Activated CD8-positive, alpha-beta memory T cell treated with anti-CD3 and anti-CD28 coated beads for 36 hours (primary cell): ENCODE data around the gene EIF4G2. TPM values are rescaled to one million over a fixed set of nuclear protein-coding genes. Genes with fewer than 3 reads are reported as not detected.
"Not testable (repeated sequence)": the region's sequence is repeated elsewhere in the genome, so short reads cannot be mapped to it uniquely, and the experiment has no call there.

Experiments used
- CTCF ChIA-PET: fragments of 350-600 bp; sonication (Branson Sonifier 250); formaldehyde crosslinking; loops from one replicate; lab custom pipeline; 2021; ENCODE audit warnings: antibody characterized with exemption; lab: Charles Lee
- POLR2A ChIA-PET: fragments of 350-600 bp; sonication (Branson Sonifier 250); formaldehyde crosslinking; loops from one replicate; lab custom pipeline; 2021; ENCODE audit warnings: antibody characterized with exemption; lab: Charles Lee
- total RNA-seq, 2 experiments: library from RNA; stranded (reverse); gene quantifications; one replicate each; pipeline ENCODE4 v1.2.3, GENCODE V29; 2021

The EIF4G2 gene
- total RNA-seq, 2 experiments from 2014 or later: 1,451 to 1,459 TPM

DNA sequence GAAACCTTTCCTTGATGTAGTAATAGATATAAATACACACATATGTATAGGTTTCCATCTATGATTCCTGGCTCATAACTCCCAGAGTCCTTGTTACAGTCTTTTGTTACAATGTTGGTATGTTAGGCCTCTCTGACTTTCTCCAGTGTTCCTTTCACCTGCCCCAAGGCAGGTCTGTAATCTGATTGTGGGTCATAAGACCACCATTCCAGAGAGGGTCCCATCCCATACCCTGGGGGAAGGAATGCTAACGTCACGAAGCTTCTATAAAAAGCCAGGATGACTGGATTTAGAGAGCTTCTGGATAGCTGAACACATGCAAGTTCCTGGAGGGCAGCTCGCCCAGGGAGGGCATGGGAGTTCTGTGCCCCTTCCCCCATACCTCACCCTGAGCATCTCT, 13.8 kb upstream of the EIF4G2 start:
- CTCF ChIA-PET, POLR2A ChIA-PET: not testable (repeated sequence)

DNA sequence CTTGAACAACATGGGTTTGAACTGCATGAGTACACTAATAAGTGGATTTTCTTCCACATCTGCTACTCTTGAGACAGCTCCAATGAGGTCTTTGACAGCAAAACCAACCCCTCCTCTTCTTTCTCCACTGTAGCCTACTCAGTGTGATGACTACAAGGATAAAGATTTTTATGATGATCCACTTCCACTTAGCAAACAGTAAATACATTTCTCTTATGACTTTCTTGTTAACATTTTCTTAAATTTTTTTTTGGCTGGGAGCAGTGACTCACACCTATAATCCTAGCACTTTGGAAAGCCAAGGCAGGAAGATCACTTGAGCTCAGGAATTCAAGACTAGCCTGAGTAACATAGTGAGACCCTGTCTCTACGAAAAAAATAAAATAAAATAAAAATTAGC, 9.9 kb upstream of the EIF4G2 start:
- CTCF ChIA-PET: interaction anchor here (0.7 to 2.5 kb wide), 2 partner anchors 26 to 224 kb away, joined by 3 to 6 read pairs; no protein-coding TSS in a partner anchor
- POLR2A ChIA-PET: no interaction called here

DNA sequence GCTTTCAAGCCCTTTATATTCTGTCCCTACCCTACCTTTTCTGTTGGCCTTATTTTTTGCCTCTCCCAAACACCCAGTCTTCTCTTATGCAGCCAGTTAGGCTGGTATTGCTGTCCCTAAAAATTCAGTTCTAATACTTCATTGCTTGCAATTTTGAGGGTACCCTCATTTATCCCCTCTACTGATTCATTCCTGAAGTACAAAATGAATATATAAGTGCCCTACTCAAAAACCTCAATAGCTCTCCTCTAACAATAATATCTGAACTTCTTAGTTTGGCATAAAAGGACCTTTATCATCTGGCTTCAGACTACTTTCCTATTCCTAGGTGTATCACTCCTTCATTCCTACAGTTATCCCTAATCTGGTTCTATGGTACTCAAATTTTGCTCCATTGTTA, 5.2 kb upstream of the EIF4G2 start:
- ChIA-PET POLR2A (no interaction called here), CTCF (no interaction called here)

DNA sequence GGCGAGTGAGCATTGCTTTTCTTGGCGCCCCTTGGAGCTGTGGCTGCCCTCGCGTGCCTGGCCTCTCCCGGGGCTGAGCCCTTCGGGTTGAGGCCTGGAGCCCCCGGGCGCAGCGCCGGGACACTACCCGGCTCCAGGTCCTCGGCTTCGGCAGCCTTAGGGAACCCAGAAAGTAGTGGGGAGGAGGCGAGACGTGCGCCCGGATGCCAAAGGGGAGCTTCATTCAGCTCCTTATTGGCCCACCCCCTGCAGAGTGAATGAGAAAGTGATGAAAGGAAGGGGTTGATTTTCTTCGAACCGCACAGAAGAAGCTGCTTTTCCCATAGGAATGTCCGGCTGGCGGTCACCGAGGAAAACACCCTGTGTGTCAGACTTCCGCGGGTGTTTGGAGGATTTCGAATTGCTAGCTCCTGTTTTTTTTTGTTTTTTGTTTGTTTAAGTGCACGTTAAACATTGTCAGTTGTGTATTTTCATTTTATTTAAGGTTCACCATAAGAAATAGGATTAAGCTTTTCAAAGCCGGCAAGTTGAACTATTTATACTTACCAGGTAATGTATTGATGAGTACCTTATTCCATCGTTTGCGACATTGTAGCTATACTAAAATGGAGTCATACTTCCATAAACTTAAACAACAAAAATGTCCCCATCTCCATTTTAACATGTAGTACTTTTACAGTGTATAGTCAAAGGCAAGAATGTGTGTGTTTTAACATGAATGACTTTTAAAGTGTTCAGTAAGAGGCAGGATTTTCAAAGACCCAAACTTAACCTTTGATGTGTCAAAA, 841 bp upstream of the EIF4G2 start:
- POLR2A ChIA-PET: interaction anchor here (0.8 to 3.7 kb wide), 15 partner anchors 9 to 1349 kb away, joined by 3 to 93 read pairs (median 7); partner anchors contain the start of genes AMPD3, CTR9, RNF141 and USP47
- CTCF ChIA-PET: interaction anchor here (0.7 to 3.2 kb wide), 4 partner anchors 14 to 49 kb away, joined by 3 to 17 read pairs (median 4); partner anchors contain the start of gene ZBED5

DNA sequence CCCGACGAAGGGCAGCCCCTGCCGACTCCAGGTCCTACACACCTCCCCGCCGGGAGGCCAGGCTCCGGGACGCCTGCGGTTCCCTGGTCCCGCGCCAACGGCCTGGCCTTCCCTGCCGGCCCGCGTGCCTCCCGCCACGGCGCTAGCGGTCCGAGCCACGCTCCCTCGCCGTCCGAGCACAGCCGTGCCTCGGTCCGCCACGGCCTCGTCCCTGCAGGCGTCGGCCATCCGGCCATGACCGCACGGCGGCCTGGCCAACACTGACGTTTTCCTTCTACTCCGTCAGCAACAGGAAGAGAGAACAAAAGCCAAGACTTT, 532 bp downstream of the EIF4G2 start:
- ChIA-PET POLR2A (interaction anchor here (0.5 to 3.7 kb wide), 11 partner anchors 11 to 1034 kb away, joined by 4 to 93 read pairs (median 9); partner anchors contain the start of genes AMPD3, CTR9, USP47 and ZBED5), CTCF (interaction anchor here (1.7 to 3.2 kb wide), 2 partner anchors 10 to 15 kb away, joined by 5 to 17 read pairs; no protein-coding TSS in a partner anchor)

DNA sequence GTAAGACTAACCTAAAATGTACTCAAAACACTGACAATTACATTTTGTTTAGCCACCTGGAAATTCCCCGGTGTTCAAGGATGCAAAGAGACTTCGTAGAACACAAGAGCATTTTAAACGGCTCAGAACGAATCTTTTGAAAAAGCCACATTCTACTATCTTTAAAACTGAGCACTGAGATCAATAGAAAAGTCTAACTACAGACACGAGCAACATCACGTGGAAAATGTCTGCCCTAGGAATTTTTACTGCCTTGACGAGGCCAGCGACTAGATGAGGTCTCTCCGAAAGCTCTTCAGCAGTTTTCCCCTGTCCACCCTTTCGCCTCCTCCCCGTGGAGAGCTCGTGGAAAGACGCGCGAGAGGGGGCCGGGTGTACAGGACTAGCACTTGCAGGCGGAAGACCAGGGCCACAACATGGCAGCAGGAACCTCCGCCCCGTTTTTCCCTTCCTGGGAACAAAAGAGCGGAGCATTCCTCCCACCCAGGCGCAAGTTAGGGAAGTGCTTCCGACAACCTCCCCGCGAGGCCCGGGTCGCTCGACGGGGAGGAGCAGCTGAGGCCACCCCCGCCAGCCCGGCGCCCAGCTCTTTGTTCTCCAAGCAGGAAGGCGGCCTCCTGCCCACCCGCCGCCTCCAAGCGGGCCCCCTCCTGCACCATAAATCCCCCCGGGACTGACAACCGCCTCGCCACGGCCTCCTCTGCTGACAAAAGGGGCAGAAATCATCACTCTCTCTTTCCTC, 1.1 kb downstream of the EIF4G2 start:
- ChIA-PET POLR2A (interaction anchor here (0.6 to 3.7 kb wide), 5 partner anchors 10 to 123 kb away, joined by 4 to 93 read pairs (median 4); partner anchors contain the start of genes CTR9 and ZBED5), CTCF (interaction anchor here (0.8 to 3.2 kb wide), 3 partner anchors 9 to 15 kb away, joined by 3 to 17 read pairs (median 5); no protein-coding TSS in a partner anchor)

DNA sequence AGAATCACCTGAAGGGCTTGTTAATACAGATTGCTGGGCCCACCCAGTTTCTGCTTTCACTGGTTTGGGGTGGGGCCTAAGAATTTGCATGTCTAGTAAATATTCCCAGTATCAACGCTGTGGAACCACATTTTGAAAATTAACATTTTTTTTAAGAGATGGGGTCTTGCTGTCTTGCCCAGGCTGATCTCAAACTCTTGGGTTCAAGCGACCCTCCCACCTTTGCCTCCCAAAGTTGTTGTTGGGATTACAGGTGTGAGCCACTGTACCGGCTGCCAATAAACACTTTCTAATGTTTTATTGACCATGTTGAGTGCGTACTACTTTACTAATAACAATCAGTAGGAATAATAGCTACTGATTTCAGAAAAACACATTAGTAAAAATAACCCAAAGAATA, 2.5 kb downstream of the EIF4G2 start:
- ChIA-PET CTCF (interaction anchor here (0.8 kb wide), 1 partner anchor 13 kb away, joined by 3 read pairs; no protein-coding TSS in a partner anchor), POLR2A (interaction anchor here (1.1 kb wide), 1 partner anchor 10 kb away, joined by 3 read pairs; no protein-coding TSS in a partner anchor)

DNA sequence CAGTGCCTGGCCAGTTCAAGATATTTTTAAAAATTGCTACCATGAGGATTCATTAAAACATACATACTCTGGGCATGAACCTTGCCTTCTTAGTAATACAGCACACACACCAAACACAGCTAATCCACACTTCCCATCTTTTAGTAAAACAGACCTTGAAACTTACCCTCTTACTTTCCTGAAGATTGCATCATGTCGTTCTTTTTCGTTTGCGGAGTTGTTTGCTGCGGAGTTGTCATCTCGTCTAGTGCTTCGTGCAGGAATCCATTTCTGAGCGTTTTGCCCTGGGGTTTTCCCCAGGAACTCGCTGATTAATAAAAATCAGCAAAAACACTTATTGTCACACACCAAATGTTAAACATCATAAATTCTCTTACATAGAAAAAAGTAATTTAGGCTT, 3.0 kb downstream of the EIF4G2 start:
- ChIA-PET CTCF (interaction anchor here (0.8 kb wide), 1 partner anchor 13 kb away, joined by 3 read pairs; no protein-coding TSS in a partner anchor), POLR2A (interaction anchor here (1.1 kb wide), 1 partner anchor 52 kb away, joined by 4 read pairs; the partner anchor contains the start of gene ZBED5)

DNA sequence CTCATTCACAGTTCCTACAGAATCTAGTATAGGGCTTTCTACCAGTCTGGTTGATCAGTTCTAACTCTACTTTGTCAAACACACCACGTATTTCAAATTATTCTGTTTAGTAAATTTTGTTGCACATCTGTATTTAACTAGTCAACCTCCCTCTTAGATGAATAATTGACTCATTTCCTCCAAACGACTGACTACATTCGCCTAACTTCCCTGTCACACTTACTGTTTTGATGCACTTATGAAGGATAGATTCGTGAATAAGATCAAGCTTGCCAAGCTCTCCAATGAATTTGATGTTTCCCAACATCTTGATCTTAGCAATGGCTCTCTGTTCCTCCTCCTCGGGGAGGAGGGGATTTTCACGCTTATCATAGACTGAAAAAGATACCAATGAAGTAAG, 5.0 kb downstream of the EIF4G2 start:
- ChIA-PET POLR2A (interaction anchor here (0.5 to 0.7 kb wide), 4 partner anchors 10 to 127 kb away, joined by 3 to 4 read pairs (median 4); no protein-coding TSS in a partner anchor), CTCF (interaction anchor here (3.1 kb wide), 1 partner anchor 11 kb away, joined by 16 read pairs; no protein-coding TSS in a partner anchor)

DNA sequence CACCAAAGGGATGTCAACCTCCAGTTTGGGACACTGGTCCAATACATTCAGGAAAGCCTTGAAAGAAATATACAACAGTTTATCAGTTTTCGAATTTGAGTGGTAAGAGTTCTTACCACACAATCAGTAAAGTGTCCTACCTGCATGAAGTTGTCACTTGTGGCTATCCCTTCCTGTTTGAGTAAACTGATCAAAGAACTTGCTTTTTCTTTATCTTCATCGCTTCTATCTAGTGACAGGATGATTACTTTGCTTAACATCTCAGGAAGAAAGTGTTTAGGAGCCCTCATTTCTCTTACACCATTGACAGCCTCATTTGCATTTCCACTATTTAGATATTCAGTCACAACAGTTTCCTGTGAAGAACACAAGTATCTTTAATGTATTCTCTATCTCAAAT, 8.4 kb downstream of the EIF4G2 start:
- ChIA-PET POLR2A (no interaction called here), CTCF (no interaction called here)

DNA sequence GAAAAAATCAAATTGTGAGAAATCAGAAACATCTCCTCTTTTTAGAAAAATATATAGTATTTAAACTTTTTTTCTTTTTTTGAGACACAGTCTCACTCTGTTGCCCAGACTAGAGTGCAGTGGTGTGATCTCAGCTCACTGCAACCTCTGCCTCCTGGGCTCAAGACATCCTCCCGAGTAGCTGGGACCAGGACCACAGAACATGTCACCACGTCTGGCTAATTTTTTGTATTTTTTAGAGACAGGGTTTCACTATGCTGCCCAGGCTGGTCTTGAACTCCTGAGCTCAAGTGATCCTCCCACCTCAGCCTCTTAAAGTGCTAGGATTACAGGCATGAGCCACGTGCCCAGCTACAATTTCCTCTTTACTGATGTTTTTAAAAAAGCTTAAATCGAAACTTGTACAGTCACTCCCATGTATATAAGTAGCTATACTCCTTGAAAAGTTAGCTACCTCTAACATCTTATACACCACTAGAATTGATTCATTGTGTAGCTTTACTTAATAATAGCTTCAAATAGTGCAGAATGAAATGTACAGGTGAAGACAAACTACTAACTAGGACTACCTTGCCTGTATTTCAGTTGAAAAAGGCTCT, 10.3 kb downstream of the EIF4G2 start:
- POLR2A ChIA-PET: interaction anchor here (4.4 kb wide), 1 partner anchor 10 kb away, joined by 44 read pairs; the partner anchor contains the start of gene EIF4G2
- CTCF ChIA-PET: interaction anchor here (0.7 to 1.5 kb wide), 2 partner anchors 10 to 138 kb away, joined by 3 to 5 read pairs; partner anchors contain the start of gene EIF4G2

DNA sequence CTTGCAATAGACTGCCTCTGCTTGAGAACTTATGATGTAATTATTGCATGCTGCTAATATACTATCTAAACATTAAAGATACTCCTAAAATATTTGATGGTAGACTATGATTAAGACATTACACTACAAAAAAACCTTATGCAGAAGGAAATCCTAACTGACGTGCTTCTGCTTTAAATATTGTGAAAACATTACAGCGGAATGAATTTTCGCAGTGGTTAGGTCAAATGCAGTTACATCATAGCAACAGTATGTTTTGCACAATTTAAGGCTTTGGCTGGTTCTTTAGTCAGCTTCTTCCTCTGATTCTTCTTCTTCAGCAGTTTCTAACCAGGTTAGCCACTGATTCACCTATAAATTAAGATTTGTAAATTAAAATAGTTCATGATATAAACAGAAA, 11.2 kb downstream of the EIF4G2 start:
- POLR2A ChIA-PET: interaction anchor here (4.4 kb wide), 1 partner anchor 11 kb away, joined by 44 read pairs; the partner anchor contains the start of gene EIF4G2
- CTCF ChIA-PET: interaction anchor here (1.5 kb wide), 1 partner anchor 10 kb away, joined by 5 read pairs; the partner anchor contains the start of gene EIF4G2

DNA sequence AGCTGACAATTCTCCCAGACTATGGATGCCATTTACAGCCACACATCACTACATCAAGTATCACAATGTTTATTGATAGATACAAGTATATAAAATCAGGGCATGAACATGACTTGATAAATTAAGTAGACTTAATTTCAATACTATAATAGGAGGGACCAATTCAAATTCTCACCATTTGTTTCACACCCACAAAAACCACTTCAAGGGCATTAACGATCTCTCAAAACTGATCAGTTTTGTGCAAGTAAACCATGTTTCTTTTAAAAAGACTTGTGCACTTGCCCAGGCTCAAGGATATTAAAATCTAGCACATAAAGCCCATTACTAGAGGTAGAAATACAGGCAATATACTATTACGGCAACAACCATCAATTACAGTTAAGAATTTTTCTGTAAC, 11.7 kb downstream of the EIF4G2 start:
- CTCF ChIA-PET: no interaction called here

DNA sequence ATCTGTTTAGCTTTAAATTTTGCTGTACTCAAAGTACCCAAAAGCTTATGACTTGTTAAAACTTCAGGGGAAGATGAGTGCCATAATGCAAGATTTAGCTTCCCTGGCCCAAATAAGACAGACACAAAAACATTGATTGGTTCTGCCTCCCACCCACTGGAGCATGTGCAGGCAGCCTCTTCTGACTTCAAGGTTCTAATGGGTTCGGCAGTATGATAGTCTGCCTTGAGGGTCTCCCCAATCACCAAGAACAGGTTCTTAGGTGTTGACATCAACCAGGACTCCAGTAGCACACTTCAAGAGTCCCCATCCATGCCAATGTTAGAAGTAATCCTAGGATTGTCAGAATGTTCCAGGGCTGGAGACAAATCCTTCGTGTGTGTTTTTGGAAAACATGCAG, 12.5 kb downstream of the EIF4G2 start:
- POLR2A ChIA-PET: interaction anchor here (0.6 to 4.4 kb wide), 6 partner anchors 9 to 391 kb away, joined by 3 to 44 read pairs (median 4); partner anchors contain the start of genes EIF4G2 and ZBED5
- CTCF ChIA-PET: interaction anchor here (0.8 to 1.3 kb wide), 3 partner anchors 11 to 138 kb away, joined by 3 read pairs; no protein-coding TSS in a partner anchor

More for the DNA sequence above, 11.7 kb downstream of the EIF4G2 start:
- POLR2A ChIA-PET: interaction anchor here (4.4 kb wide), 1 partner anchor 12 kb away, joined by 44 read pairs; the partner anchor contains the start of gene EIF4G2

DNA sequence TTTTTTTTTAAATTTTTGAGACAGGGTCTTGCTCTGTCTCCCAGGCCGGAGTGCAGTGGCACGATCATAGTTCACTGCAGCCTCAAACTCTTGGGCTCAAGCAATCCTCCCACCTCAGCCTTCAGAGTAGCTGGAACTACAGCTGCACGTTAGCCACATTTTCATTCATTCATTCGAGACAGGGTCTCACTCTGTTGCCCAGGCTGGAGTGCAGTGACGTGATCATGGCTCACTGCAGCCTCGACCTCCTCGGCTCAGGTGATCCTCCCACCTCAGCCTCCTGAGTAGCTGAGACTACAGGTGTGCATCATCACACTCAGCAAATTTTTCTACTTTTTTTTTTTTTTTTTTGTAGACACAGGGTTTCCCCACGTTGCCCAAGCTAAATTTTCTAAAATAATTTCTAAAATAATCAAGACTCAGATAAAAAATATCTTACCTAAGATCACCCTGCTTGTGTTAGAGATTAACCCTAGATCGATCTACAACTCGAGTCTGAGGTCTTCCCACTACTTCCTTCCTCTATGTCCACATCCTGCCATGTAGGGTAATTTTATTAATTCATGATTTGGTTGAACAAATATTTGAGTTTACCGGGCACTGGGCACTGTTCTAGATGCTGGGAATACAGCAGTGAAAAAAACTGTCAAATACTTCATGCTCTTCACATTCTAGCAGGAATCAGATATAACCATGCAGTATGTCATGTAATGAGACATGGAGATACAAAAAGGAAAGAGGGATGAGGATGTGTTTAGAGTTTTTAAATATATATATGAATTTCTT, 15.1 kb downstream of the EIF4G2 start:
- ChIA-PET POLR2A (interaction anchor here (0.6 to 2.1 kb wide), 4 partner anchors 10 to 140 kb away, joined by 3 to 9 read pairs (median 4); partner anchors contain the start of gene EIF4G2), CTCF (interaction anchor here (0.6 to 3.4 kb wide), 18 partner anchors 9 to 995 kb away, joined by 3 to 25 read pairs (median 4); partner anchors contain the start of gene EIF4G2)

DNA sequence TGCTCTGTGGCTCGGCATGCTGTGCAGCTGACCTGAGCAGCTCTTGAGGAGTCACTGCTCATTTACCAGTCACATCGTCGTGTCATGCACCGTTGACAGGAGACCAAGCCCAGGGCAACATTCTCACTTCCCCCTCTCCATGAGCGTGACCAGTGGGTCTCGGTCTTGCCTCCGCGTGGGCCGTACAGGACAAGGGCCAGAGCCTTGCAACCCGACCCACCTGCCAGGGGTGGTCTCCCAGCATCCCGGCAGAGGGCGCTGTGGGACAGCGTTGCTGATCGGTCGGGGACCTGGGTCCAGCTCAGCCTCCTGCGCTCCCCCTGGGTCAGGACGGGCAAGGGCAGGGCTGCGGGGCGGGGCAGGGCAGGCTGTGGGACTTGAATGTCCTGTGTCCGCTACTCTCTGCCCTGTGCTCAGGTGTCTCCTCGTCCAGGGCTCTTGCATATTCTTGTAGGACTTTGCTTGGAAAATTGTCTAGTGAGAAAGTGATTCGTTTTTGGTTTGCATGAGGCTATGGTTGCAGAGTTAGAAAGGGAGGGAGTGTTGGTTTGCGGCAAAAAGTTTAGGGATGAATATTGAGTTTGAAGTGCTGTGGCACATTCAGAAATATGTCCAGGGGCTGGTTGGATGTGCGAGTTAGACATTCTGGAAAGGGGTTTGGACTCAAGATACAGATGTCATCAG, 16.2 kb downstream of the EIF4G2 start:
- ChIA-PET CTCF (interaction anchor here (0.6 to 3.4 kb wide), 28 partner anchors 10 to 996 kb away, joined by 3 to 25 read pairs (median 4); partner anchors contain the start of gene EIF4G2), POLR2A (interaction anchor here (0.8 to 2.1 kb wide), 3 partner anchors 11 to 64 kb away, joined by 4 to 9 read pairs (median 4); partner anchors contain the start of gene EIF4G2)
